Spleen (tissue), 11 donors: ENCODE measurements around the gene NGB. TPM values are rescaled to one million over a fixed set of nuclear protein-coding genes. Genes with fewer than 3 reads are reported as not detected.

ENCODE experiments used
- DNase-seq: peaks from one replicate; pipeline ENCODE4 v3.0.0-alpha.2; 2020
- H3K27ac ChIP-seq, 8 donors: fragments of 200-600 bp; sonication (generic) in 7 of 8; 1 replicate in 4 of 8; 2 replicates in 4 of 8; pipeline versions ENCODE4 v1.5.0 to v1.8.0; 2016 to 2021; ENCODE audit warnings: inconsistent platforms in 4 of 8, mild to moderate bottlenecking in 4 of 8, moderate library complexity in 1 of 8
- H3K27me3 ChIP-seq, 7 donors: fragments of 200-600 bp; sonication (generic) in 6 of 7; replicated peaks in 1 of 7; 1 replicate in 4 of 7; 2 replicates in 3 of 7; pipeline versions ENCODE4 v1.5.0 to v1.8.0; 2016 to 2021; ENCODE audit warnings: inconsistent platforms in 3 of 7, mild to moderate bottlenecking in 1 of 7
- H3K36me3 ChIP-seq, 6 donors: fragments of 200-600 bp; sonication (generic) in 5 of 6; 1 replicate in 4 of 6; 2 replicates in 2 of 6; pipeline versions ENCODE4 v1.5.0 to v1.8.0; 2016 to 2021; ENCODE audit warnings: inconsistent platforms in 2 of 6
- H3K4me1 ChIP-seq, 6 donors: fragments of 200-600 bp; sonication (generic) in 5 of 6; 1 replicate in 3 of 6; 2 replicates in 3 of 6; pipeline versions ENCODE4 v1.5.0 to v1.8.0; 2016 to 2021; ENCODE audit warnings: inconsistent platforms in 3 of 6
- H3K4me3 ChIP-seq, 8 donors: fragments of 200-600 bp; sonication (generic) in 7 of 8; 1 replicate in 4 of 8; 2 replicates in 4 of 8; pipeline versions ENCODE4 v1.5.0 to v1.8.0; 2016 to 2021; ENCODE audit warnings: inconsistent platforms in 4 of 8, mild to moderate bottlenecking in 4 of 8, moderate library complexity in 2 of 8
- H3K9me3 ChIP-seq, 8 donors: fragments of 200-600 bp; sonication (generic) in 7 of 8; 1 replicate in 4 of 8; 2 replicates in 4 of 8; pipeline versions ENCODE4 v1.5.0 to v1.8.0; 2016 to 2021; ENCODE audit warnings: inconsistent platforms in 4 of 8
- POLR2A ChIP-seq, 3 donors: fragments of 450-650 bp; IDR thresholded peaks; one replicate each; pipeline ENCODE4 v1.5.1; 2017; ENCODE audit warnings: antibody characterized with exemption in 3 of 3, mild to moderate bottlenecking in 1 of 3
- POLR2AphosphoS5 ChIP-seq, 3 donors: sonication (generic); formaldehyde crosslinking; IDR thresholded peaks; one replicate each; pipeline ENCODE4 v1.5.1; 2017; ENCODE audit warnings: antibody characterized with exemption in 3 of 3
- WGBS, 5 donors: extraction: QIAGEN DNeasy Blood & Tissue Kit in 3 of 5; methylation state at CpG; one replicate each; pipeline versions ENCODE4 v1.1.5 to v1.1.7; 2013 to 2018; 5-methylcytosine and 5-hydroxymethylcytosine counted together
- intact Hi-C: fragments of 100-400 bp; cut with DNase I; formaldehyde crosslinking; loops from one replicate; pipeline ENCODE4 v1.15.0; 2023; ENCODE audit warnings: low total_unique reads
- polyA plus RNA-seq, 3 donors: library from polyadenylated mRNA; stranded (reverse); fragments of 200-250 nt; gene quantifications; one replicate each; pipeline ENCODE4 v1.2.1, GENCODE V29; 2013
- total RNA-seq, 7 donors: library from RNA; depleted of rRNA in 3 of 7; stranded (reverse); fragments of >200 nt in 3 of 7; fragmentation: NEBNext Ultra II Directional in 4 of 7; extraction: Animal tissue kit (Norgen Biotek cat#: 25700) in 4 of 7; gene quantifications; one replicate each; pipeline versions ENCODE4 v1.1.0 to v1.2.1, GENCODE V29; 2016 to 2021
- TF ChIP-seq, protein P1 (sequence below), 11 experiments: fragments of 200-600 bp in 7 of 11; fragments of 450-650 bp in 4 of 11; sonication (generic) in 4 of 11; IDR thresholded peaks in 8 of 11; conservative IDR thresholded peaks in 3 of 11; 1 replicate in 7 of 11; 2 replicates in 4 of 11; pipeline versions ENCODE4 v1.4.0 to v1.8.0; 2016 to 2021; ENCODE audit warnings: antibody characterized with exemption in 11 of 11, inconsistent platforms in 4 of 11, mild to moderate bottlenecking in 1 of 11
- donor health status: healthy with polysubstance abuse.
- donor health status: DM: no; HTN: no; CAD: no; lungs with moderate emphysema.
- donor health status: DM: no; HTN: no; CAD: no.
- donor health status: Bipolar disorder and iron deficiency.
- donor health status: healthy.
- donor health status: DM: no; HTN: no; CAD: no.
- donor health status: DM: yes; HTN: yes; CAD: no.

The NGB gene
- total and polyA plus RNA-seq, 10 donors, result not detected

DNA sequence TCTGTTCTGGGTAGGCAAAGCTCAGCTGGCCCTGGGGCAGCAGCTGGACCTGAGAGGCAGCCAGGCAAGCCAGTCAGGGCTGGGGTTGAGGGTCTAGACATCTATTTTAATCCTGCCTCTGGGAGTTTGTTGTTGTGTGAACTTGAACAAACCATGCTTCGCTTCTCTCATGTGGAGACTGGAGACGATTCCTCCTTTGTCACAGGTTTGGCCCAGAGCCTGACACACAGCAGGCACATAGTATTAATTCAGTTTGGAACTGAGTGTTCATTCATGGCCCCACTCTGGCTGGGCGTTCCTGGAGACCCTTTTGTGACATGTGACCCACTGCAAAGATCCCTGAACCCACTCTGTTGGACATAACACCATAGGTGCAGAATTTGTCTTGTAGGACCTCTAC lies 39.3 kb downstream of the NGB start:
- TF ChIP-seq POLR2AphosphoS5 (IDR thresholded peaks at IDR 0.05), result no peak
- TF ChIP-seq, protein P1, sequence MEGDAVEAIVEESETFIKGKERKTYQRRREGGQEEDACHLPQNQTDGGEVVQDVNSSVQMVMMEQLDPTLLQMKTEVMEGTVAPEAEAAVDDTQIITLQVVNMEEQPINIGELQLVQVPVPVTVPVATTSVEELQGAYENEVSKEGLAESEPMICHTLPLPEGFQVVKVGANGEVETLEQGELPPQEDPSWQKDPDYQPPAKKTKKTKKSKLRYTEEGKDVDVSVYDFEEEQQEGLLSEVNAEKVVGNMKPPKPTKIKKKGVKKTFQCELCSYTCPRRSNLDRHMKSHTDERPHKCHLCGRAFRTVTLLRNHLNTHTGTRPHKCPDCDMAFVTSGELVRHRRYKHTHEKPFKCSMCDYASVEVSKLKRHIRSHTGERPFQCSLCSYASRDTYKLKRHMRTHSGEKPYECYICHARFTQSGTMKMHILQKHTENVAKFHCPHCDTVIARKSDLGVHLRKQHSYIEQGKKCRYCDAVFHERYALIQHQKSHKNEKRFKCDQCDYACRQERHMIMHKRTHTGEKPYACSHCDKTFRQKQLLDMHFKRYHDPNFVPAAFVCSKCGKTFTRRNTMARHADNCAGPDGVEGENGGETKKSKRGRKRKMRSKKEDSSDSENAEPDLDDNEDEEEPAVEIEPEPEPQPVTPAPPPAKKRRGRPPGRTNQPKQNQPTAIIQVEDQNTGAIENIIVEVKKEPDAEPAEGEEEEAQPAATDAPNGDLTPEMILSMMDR (IDR thresholded peaks at IDR 0.05 in 8 of 11, conservative IDR thresholded peaks at IDR 0.05 in 3 of 11), result no peak
- no peak for TF ChIP-seq POLR2A (IDR thresholded peaks at IDR 0.05)
- 68 to 80% (median 79%) methylated on average over 3 of the region's 3 CpGs for WGBS, 5 donors
- H3K36me3 ChIP-seq, result no peaks in the 10 kb centered on the region
- H3K9me3 ChIP-seq, result peaks cover 0 to 8% (median 0%) of the 10 kb centered on the region in 8 donors
- H3K27ac ChIP-seq, result no peak overlapping the region
- no peak overlapping the region for H3K4me3 ChIP-seq
- H3K27me3 ChIP-seq, result no peaks in the 10 kb centered on the region
- DNase-seq, result no peak
- intact Hi-C loops, result no loop called here
- H3K4me1 ChIP-seq, result no peaks in the 10 kb centered on the region

DNA sequence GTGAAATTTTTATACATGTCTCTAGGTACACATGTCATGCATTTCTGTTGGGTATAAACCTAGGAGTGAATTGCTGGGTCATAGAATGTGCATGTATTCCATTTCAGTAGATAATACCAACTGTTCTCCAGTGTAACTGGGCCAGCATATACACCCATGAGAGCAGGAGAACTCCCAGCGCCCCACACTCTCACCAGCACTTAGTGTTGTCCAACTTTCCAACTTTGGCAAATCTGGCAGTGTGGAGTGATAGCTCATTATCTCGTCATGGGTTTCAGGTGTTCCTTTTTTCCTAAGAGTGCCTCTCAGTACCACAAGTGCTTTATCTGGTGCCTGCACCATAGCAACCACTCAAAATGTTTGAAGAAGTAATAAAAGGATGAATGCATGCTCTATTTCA lies 40.1 kb downstream of the NGB start:
- Histone ChIP-seq H3K27me3 (no peaks in the 10 kb centered on the region), H3K9me3 (peaks cover 0 to 8% (median 0%) of the 10 kb centered on the region in 8 donors), H3K4me1 (no peaks in the 10 kb centered on the region), H3K27ac (no peak overlapping the region), H3K4me3 (no peak overlapping the region), H3K36me3 (no peaks in the 10 kb centered on the region)
- 79 to 90% (median 85%) methylated on average over 2 of the region's 2 CpGs for WGBS, 5 donors
- DNase-seq, result no peak
- no peak for TF ChIP-seq POLR2A (IDR thresholded peaks at IDR 0.05)
- TF ChIP-seq POLR2AphosphoS5 (IDR thresholded peaks at IDR 0.05), result no peak
- TF ChIP-seq, protein P1 (IDR thresholded peaks at IDR 0.05 in 8 of 11, conservative IDR thresholded peaks at IDR 0.05 in 3 of 11), result no peak
- intact Hi-C loops, result no loop called here

DNA sequence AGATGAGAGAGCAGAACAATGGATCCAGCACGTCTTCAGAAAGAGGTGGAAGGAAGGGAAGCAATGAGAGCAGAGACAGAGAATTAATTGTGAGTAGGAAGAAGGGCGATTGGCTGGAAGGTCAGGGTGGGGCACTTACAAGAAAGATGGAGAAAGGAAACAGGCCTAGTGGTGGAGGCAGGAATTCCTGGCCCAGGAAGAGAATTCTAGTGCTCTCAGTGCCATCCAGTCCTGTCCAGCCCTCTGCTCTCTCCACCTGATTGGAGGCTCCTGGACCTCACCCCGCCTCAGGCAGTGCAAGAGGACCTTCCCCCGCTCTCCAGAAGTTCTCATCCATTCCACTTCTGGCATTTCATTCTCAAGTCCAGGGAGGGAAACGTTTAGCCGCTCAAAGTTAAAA lies 43.0 kb downstream of the NGB start:
- intact Hi-C loops, result no loop called here
- TF ChIP-seq POLR2AphosphoS5 (IDR thresholded peaks at IDR 0.05) (no peak), POLR2A (IDR thresholded peaks at IDR 0.05) (no peak)
- TF ChIP-seq, protein P1 (IDR thresholded peaks at IDR 0.05 in 8 of 11, conservative IDR thresholded peaks at IDR 0.05 in 3 of 11), result no peak
- no peak for DNase-seq

DNA sequence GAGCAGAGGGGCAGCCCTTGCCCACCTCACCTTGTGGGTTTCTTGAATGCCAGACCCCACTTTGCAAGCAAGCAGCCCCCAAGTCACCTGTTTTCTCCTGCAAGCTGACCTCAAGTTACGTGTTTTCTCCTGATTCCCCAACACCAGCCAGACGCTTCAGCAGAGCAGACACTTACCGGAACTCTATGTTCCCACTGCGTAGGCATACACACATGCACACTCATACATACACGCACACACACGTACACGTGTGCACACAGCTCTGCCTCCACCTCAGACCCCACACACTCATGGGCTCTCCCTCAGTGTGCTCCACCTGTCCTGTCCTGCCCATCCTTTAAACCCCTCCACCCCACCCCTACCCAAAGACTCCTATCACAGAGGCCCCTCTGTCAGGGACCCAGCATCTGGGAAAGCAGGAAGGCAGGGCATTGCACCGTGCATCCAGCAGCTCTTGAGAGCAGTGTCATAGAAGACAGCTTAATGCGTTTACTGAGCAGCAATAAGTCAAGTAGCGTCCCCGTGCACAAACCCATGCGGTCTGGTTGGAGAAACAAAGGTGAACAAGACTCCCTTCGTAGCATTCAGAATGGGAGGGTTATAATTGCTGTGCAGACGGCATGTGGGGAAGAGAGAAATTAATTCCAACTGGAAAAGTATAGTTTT lies 45.0 kb downstream of the NGB start:
- intact Hi-C loops, result no loop called here
- TF ChIP-seq, protein P1 (IDR thresholded peaks at IDR 0.05 in 8 of 11, conservative IDR thresholded peaks at IDR 0.05 in 3 of 11), result no peak
- no peak for TF ChIP-seq POLR2AphosphoS5 (IDR thresholded peaks at IDR 0.05)
- no peak for TF ChIP-seq POLR2A (IDR thresholded peaks at IDR 0.05)
- Histone ChIP-seq H3K4me1 (no peaks in the 10 kb centered on the region), H3K36me3 (no peaks in the 10 kb centered on the region), H3K9me3 (peaks cover 0 to 5% (median 0%) of the 10 kb centered on the region in 8 donors), H3K27me3 (no peaks in the 10 kb centered on the region), H3K27ac (no peak overlapping the region), H3K4me3 (no peak overlapping the region)
- WGBS, 5 donors, result 74 to 90% (median 88%) methylated on average over 13 to 14 of the region's 14 CpGs
- DNase-seq, result no peak

More for the DNA sequence above, 43.0 kb downstream of the NGB start:
- Histone ChIP-seq H3K4me1 (no peaks in the 10 kb centered on the region), H3K9me3 (peaks cover 0 to 8% (median 0%) of the 10 kb centered on the region in 8 donors), H3K36me3 (no peaks in the 10 kb centered on the region), H3K27ac (no peak overlapping the region), H3K4me3 (no peak overlapping the region), H3K27me3 (no peaks in the 10 kb centered on the region)
- WGBS, 5 donors, result 45 to 83% (median 78%) methylated on average over 6 of the region's 6 CpGs
